A673 (cell line): ENCODE data around the gene GRK4. TPM values are rescaled to one million over a fixed set of nuclear protein-coding genes. Genes with fewer than 3 reads are reported as not detected.
"Not testable (repeated sequence)": the region's sequence is repeated elsewhere in the genome, so short reads cannot be mapped to it uniquely, and the experiment has no call there.

Experiments
- BruUV-seq: library from RNA; stranded (reverse); fragments of 400-500 nt; replicated peaks from 2 replicates; lab custom pipeline; 2021; lab: Mats Ljungman, UMichigan
- CTCF ChIA-PET: fragments of 300-600 bp; sonication (Branson Sonifier 250); formaldehyde crosslinking; loops from one replicate; lab custom pipeline; 2022; ENCODE audit warnings: antibody characterized with exemption; lab: Charles Lee
- POLR2A ChIA-PET: fragments of 300-600 bp; sonication (Branson Sonifier 250); formaldehyde crosslinking; loops from one replicate; lab custom pipeline; 2022; ENCODE audit warnings: antibody characterized with exemption; ENCODE audit not compliant: low non-redundant PET; lab: Charles Lee
- DNase-seq: peaks from one replicate; pipeline ENCODE4 v3.0.0-alpha.2; 2015; ENCODE audit warnings: low spot score
- H3K27ac ChIP-seq: fragments of 200-600 bp; sonication (generic); 2 replicates; pipeline ENCODE4 v1.5.1; 2016; ENCODE audit warnings: mixed run types, low read depth, mild to moderate bottlenecking, mixed read lengths, antibody characterized with exemption, low read length; ENCODE audit not compliant: poor library complexity, severe bottlenecking
- H3K27me3 ChIP-seq: fragments of 200-600 bp; sonication (generic); replicated peaks from 2 replicates; pipeline ENCODE4 v1.6.1; 2017; ENCODE audit warnings: mixed run types, low read depth, mild to moderate bottlenecking, mixed read lengths, antibody characterized with exemption, low read length; ENCODE audit not compliant: insufficient read depth, poor library complexity
- H3K36me3 ChIP-seq: fragments of 200-600 bp; sonication (generic); 2 replicates; pipeline ENCODE4 v1.6.1; 2016; ENCODE audit warnings: mixed run types, mild to moderate bottlenecking, mixed read lengths, antibody characterized with exemption, low read length; ENCODE audit not compliant: insufficient read depth, poor library complexity, severe bottlenecking
- H3K4me1 ChIP-seq: fragments of 200-600 bp; sonication (generic); 2 replicates; pipeline ENCODE4 v1.6.1; 2017; ENCODE audit warnings: mixed run types, mild to moderate bottlenecking, mixed read lengths, antibody characterized with exemption, low read length; ENCODE audit not compliant: insufficient read depth, poor library complexity, severe bottlenecking
- H3K4me3 ChIP-seq: fragments of 200-600 bp; sonication (generic); 2 replicates; pipeline ENCODE4 v1.5.1; 2016; ENCODE audit warnings: low read depth, mixed run types, mild to moderate bottlenecking, mixed read lengths, low read length; ENCODE audit not compliant: poor library complexity, severe bottlenecking
- H3K9me3 ChIP-seq: fragments of 200-600 bp; sonication (generic); 2 replicates; pipeline ENCODE4 v1.6.1; 2016; ENCODE audit warnings: mixed run types, low read depth, mild to moderate bottlenecking, mixed read lengths, antibody characterized with exemption, low read length; ENCODE audit not compliant: poor library complexity, severe bottlenecking
- EZH2 ChIP-seq: fragments of 200-600 bp; sonication (generic); IDR thresholded peaks from 2 replicates; pipeline ENCODE4 v1.6.1; 2017; ENCODE audit warnings: borderline replicate concordance, low read depth, mild to moderate bottlenecking, mixed read lengths, antibody characterized with exemption, low read length; ENCODE audit not compliant: poor library complexity, severe bottlenecking
- intact Hi-C: fragments of 100-400 bp; cut with micrococcal nuclease; formaldehyde crosslinking; loops from one replicate; pipeline ENCODE4 v1.10.0; 2022; ENCODE audit not compliant: unreplicated experiment
- total RNA-seq: library from RNA; stranded (reverse); gene quantifications from 2 replicates; pipeline ENCODE4 v1.2.3, GENCODE V29; 2021
- TF ChIP-seq, protein P1 (sequence below): fragments of 300-800, 200-600 bp; sonication (generic); conservative IDR thresholded peaks from 2 replicates; pipeline ENCODE4 v1.5.1; 2017; ENCODE audit warnings: low read depth, mild to moderate bottlenecking, antibody characterized with exemption, low read length, moderate library complexity, mixed read lengths

The GRK4 gene
- total RNA-seq, 1 experiment from 2014 or later = 5.9 TPM

DNA sequence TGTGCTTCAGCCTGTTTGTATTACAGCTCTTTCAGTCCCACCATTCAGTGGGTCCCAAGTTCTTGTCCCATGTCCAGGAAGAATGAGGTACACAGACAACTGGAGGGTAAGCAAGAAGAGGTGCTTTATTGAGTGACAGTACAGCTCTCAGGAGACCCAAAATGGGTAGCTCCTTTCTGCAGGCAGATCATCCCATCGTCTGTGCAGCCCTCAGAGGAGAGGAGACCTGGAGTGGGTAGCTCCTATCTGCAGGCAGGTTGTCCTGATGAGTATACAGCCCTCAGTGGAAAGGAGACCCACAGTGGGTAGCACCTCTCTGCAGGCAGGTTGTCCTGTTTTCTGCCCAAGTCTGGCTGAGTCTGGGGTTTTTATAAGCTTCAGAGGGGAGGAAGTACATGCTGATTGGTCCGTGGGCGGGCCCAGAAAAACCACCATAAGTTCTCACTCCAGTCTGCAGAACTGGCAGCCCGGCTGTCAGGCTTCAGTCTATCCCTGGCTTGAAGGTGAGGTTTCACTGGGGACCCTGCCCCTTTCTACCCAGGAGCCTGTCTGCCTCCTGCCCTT, 18.0 kb downstream of the GRK4 start:
- DNase-seq = no peak
- no peak overlapping the region for H3K27ac ChIP-seq
- no peaks in the 10 kb centered on the region for H3K27me3 ChIP-seq
- ChIA-PET CTCF (no interaction called here), POLR2A (no interaction called here)
- TF ChIP-seq, protein P1, sequence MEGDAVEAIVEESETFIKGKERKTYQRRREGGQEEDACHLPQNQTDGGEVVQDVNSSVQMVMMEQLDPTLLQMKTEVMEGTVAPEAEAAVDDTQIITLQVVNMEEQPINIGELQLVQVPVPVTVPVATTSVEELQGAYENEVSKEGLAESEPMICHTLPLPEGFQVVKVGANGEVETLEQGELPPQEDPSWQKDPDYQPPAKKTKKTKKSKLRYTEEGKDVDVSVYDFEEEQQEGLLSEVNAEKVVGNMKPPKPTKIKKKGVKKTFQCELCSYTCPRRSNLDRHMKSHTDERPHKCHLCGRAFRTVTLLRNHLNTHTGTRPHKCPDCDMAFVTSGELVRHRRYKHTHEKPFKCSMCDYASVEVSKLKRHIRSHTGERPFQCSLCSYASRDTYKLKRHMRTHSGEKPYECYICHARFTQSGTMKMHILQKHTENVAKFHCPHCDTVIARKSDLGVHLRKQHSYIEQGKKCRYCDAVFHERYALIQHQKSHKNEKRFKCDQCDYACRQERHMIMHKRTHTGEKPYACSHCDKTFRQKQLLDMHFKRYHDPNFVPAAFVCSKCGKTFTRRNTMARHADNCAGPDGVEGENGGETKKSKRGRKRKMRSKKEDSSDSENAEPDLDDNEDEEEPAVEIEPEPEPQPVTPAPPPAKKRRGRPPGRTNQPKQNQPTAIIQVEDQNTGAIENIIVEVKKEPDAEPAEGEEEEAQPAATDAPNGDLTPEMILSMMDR = no peak
- TF ChIP-seq EZH2 = no peak
- no peak overlapping the region for H3K4me3 ChIP-seq
- no TSS peak for BruUV-seq
- H3K9me3 ChIP-seq = peaks cover 5% of the 10 kb centered on the region
- H3K4me1 ChIP-seq = no peaks in the 10 kb centered on the region
- H3K36me3 ChIP-seq = no peaks in the 10 kb centered on the region
- intact Hi-C loops = no loop called here

DNA sequence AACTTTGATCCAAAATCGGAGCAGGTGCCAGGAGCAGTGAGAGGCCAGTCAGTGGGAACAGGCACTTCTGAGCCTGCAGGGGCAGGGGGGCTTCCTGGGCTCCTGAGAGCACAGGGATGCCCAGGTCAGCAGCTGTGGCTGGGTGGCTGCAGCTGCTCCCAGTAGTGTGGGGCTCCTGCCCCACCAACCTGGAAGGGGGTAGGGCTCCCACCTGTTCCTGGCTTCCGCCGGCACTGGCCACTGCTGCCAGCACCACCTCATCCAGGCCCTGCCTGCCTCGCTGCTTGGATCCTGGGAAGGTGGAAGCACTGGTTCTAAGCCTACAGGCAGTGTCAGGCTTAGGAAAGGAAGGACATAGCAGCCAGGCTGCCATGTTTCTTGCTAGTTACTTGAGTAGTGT, 18.6 kb downstream of the GRK4 start:
- no peak for TF ChIP-seq EZH2
- TF ChIP-seq, protein P1 = no peak
- Histone ChIP-seq H3K27me3 (no peaks in the 10 kb centered on the region), H3K27ac (no peak overlapping the region), H3K4me1 (no peaks in the 10 kb centered on the region), H3K4me3 (no peak overlapping the region), H3K36me3 (no peaks in the 10 kb centered on the region), H3K9me3 (peaks cover 5% of the 10 kb centered on the region)
- intact Hi-C loops = no loop called here
- ChIA-PET POLR2A (no interaction called here), CTCF (no interaction called here)
- no peak for DNase-seq
- BruUV-seq = no TSS peak

DNA sequence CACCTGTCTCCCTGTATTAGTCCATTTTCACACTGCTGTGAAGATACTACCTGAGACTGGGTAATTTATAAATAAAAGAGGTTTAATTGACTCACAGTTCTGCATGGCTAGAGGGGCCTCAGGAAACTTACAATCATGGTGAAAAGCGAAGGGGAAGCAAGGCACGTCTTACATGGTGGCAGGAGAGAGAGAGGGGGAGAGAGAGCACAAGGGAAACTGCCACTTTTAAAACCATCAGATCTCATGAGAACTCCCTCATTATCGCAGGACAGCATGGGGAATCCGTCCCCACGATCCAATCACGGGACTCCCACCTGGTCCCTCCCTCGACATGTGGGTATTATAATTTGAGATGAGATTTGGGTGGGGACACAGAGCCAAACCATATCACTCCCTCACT, 20.3 kb downstream of the GRK4 start:
- H3K4me3 ChIP-seq, H3K9me3 ChIP-seq, H3K4me1 ChIP-seq, H3K27ac ChIP-seq, intact Hi-C loops, BruUV-seq, DNase-seq, POLR2A ChIA-PET, CTCF ChIA-PET, H3K36me3 ChIP-seq, H3K27me3 ChIP-seq: not testable (repeated sequence)

DNA sequence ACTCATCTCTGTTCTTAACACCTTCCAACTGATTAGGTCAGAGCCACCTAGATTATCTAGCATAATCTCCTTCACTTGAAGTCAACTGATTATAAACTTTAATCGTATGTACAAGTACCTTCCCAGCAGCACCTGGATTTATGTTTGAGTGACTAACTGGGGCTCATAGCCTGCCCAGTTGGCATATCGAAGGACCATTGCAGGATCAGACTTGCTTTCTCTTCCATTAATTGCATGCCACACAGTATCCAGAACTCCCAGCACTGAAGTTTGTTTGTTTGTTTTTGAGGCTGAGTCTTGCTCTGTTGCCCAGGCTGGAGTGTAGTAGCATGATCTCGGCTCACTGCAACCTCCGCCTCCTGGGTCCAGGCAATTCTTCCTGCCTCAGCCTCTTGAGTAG, 27.9 kb downstream of the GRK4 start:
- Histone ChIP-seq H3K27me3 (no peaks in the 10 kb centered on the region), H3K9me3 (no peaks in the 10 kb centered on the region), H3K27ac (no peak overlapping the region), H3K4me1 (no peaks in the 10 kb centered on the region), H3K36me3 (no peaks in the 10 kb centered on the region), H3K4me3 (no peak overlapping the region)
- TF ChIP-seq, protein P1 = no peak
- TF ChIP-seq EZH2 = no peak
- intact Hi-C loops = no loop called here
- BruUV-seq = no TSS peak
- ChIA-PET POLR2A (interaction anchor here (0.5 kb wide), 1 partner anchor 790 kb away, joined by 3 read pairs; no protein-coding TSS in a partner anchor), CTCF (no interaction called here)
- no peak for DNase-seq
